VCaP (cell line): ENCODE data around the gene SERPINB1.
"Not testable (repeated sequence)": the region's sequence is repeated elsewhere in the genome, so short reads cannot be mapped to it uniquely, and the experiment has no call there.

Source experiments
- H3K27ac ChIP-seq: fragments of 450-650 bp; 2 replicates; pipeline ENCODE4 v1.5.1; 2017
- CTCF ChIP-seq: fragments of 450-650 bp; conservative IDR thresholded peaks from 2 replicates; pipeline ENCODE4 v1.5.1; 2017; ENCODE audit warnings: mild to moderate bottlenecking, moderate library complexity

SERPINB1 gene

GRCh38 chr6:2863901-2864300 is 22.2 kb upstream of the SERPINB1 start:
- no peak for TF ChIP-seq CTCF
- no peak overlapping the region for H3K27ac ChIP-seq

GRCh38 chr6:2862712-2863181 is 21.1 kb upstream of the SERPINB1 start:
- no peak for TF ChIP-seq CTCF
- no peak overlapping the region for H3K27ac ChIP-seq

GRCh38 chr6:2861822-2862164 is 20.1 kb upstream of the SERPINB1 start:
- TF ChIP-seq CTCF = no peak
- H3K27ac ChIP-seq = no peak overlapping the region

GRCh38 chr6:2861060-2861821 is 19.6 kb upstream of the SERPINB1 start:
- H3K27ac ChIP-seq = no peak overlapping the region
- TF ChIP-seq CTCF = no peak

GRCh38 chr6:2860706-2861059 is 19.0 kb upstream of the SERPINB1 start:
- H3K27ac ChIP-seq = not testable (repeated sequence)

GRCh38 chr6:2859798-2860705 is 18.4 kb upstream of the SERPINB1 start:
- not testable (repeated sequence) for H3K27ac ChIP-seq

- H3K27ac ChIP-seq = no peak overlapping the region
- TF ChIP-seq CTCF = no peak
Measured at GRCh38 chr6:2859185-2859700, 17.6 kb upstream of the SERPINB1 start.

- no peak for TF ChIP-seq CTCF
- no peak overlapping the region for H3K27ac ChIP-seq
Measured at GRCh38 chr6:2857580-2858337, 16.1 kb upstream of the SERPINB1 start.
